ENCODE measurements around the gene PLXDC1.
"Not testable (repeated sequence)": the region's sequence is repeated elsewhere in the genome, so short reads cannot be mapped to it uniquely, and the experiment has no call there.

Gene PLXDC1

GRCh38 chr17:39057701-39058206 is 93.7 kb downstream of the PLXDC1 start:
- no peak for DNase-seq

GRCh38 chr17:39054111-39054645 is 97.3 kb downstream of the PLXDC1 start:
- no peak for DNase-seq

GRCh38 chr17:39052423-39052822 is 99.0 kb downstream of the PLXDC1 start:
- DNase-seq, result not testable (repeated sequence)

GRCh38 chr17:39051001-39051585 is 100.3 kb downstream of the PLXDC1 start:
- DNase-seq, result no peak

GRCh38 chr17:39045948-39046679 is 105.3 kb downstream of the PLXDC1 start:
- DNase-seq, result peak; percentile 42

GRCh38 chr17:39036009-39036408 is 115.4 kb downstream of the PLXDC1 start:
- peak; percentile 21 for DNase-seq

GRCh38 chr17:39035578-39035977 is 115.9 kb downstream of the PLXDC1 start:
- not testable (repeated sequence) for DNase-seq

GRCh38 chr17:39028690-39029089 is 122.7 kb downstream of the PLXDC1 start:
- DNase-seq, result no peak

- DNase-seq, result no peak
Observed at GRCh38 chr17:39027455-39028035, 123.9 kb downstream of the PLXDC1 start.

- DNase-seq, result peak; percentile 43
Observed at GRCh38 chr17:39026980-39027451, 124.4 kb downstream of the PLXDC1 start.

- DNase-seq, result not testable (repeated sequence)
Observed at GRCh38 chr17:39026346-39026745, 125.1 kb downstream of the PLXDC1 start.

- no peak for DNase-seq
Observed at GRCh38 chr17:39022924-39023323, 128.5 kb downstream of the PLXDC1 start.

GRCh38 chr17:39020037-39020436 is 131.4 kb downstream of the PLXDC1 start:
- DNase-seq, result not testable (repeated sequence)

GRCh38 chr17:39018267-39019134 is 132.9 kb downstream of the PLXDC1 start:
- DNase-seq, result no peak

GRCh38 chr17:39016193-39017153 is 135.0 kb downstream of the PLXDC1 start:
- no peak for DNase-seq

GRCh38 chr17:39015546-39015935 is 135.9 kb downstream of the PLXDC1 start:
- no peak for DNase-seq

GRCh38 chr17:39014795-39015545 is 136.5 kb downstream of the PLXDC1 start:
- no peak for DNase-seq

- no peak for DNase-seq
Observed at GRCh38 chr17:39014044-39014794, 137.2 kb downstream of the PLXDC1 start.
